AG04450 (cell line): ENCODE results near the gene RRP8. TPM values are rescaled to one million over a fixed set of nuclear protein-coding genes. Genes with fewer than 3 reads are reported as not detected.

Experiments used
- CTCF ChIA-PET: fragments of 300-600, 350-600 bp; formaldehyde crosslinking; extraction: SDS; loops from one replicate; lab custom pipeline; 2022; ENCODE audit warnings: antibody characterized with exemption, inconsistent platforms; lab: Charles Lee
- POLR2A ChIA-PET: fragments of 350-600 bp; formaldehyde crosslinking; extraction: SDS; loops from one replicate; lab custom pipeline; 2021; ENCODE audit warnings: antibody characterized with exemption, inconsistent platforms; lab: Yijun Ruan, JAX
- DNase-seq: peaks from one replicate; pipeline ENCODE4 v3.0.0-alpha.2; 2011; ENCODE audit warnings: low read depth, low spot score
- H3K27ac ChIP-seq: one replicate; pipeline ENCODE4 v1.5.1; 2012; ENCODE audit warnings: low read depth, low read length, control low read depth
- H3K27me3 ChIP-seq: one replicate; pipeline ENCODE4 v1.6.0; 2012; ENCODE audit warnings: low read length; ENCODE audit not compliant: control insufficient read depth, insufficient read depth
- H3K4me3 ChIP-seq: 2 replicates; pipeline ENCODE4 v1.5.1; 2011; ENCODE audit warnings: mild to moderate bottlenecking, low read depth, low read length, control low read depth
- H3K9me3 ChIP-seq: 2 replicates; pipeline ENCODE4 v1.5.1; 2012; ENCODE audit warnings: low read length; ENCODE audit not compliant: control insufficient read depth, insufficient read depth
- CTCF ChIP-seq: IDR thresholded peaks from 2 replicates; pipeline ENCODE4 v1.5.1; 2011; ENCODE audit warnings: low read depth, low read length, control low read depth, inconsistent platforms
- polyA minus RNA-seq: library from RNA; depleted of rRNA, polyadenylated mRNA; stranded (reverse); fragments of >200 nt; gene quantifications from 2 replicates; pipeline ENCODE4 v1.2.3, GENCODE V29; 2011; rRNA and poly(A)+ RNA removed
- polyA plus RNA-seq: library from polyadenylated mRNA; depleted of rRNA; stranded (reverse); fragments of >200 nt; gene quantifications from 2 replicates; pipeline ENCODE4 v1.2.3, GENCODE V29; 2011; rRNA removed

Gene RRP8
- polyA plus RNA-seq (13.7 and 16.3 TPM in 2 replicates), polyA minus RNA-seq (11.2 and 12.6 TPM in 2 replicates)

- H3K9me3 ChIP-seq: no peaks in the 10 kb centered on the region
- peak within 1 kb of the TSS; percentile 89 for H3K27ac ChIP-seq
- H3K27me3 ChIP-seq: no peaks in the 10 kb centered on the region
- peak; percentile 66 for DNase-seq
- peak; percentile 22; the same call in 1 of the 2 replicates for TF ChIP-seq CTCF
- peak within 1 kb of the TSS; percentile 99 for H3K4me3 ChIP-seq
- POLR2A ChIA-PET: interaction anchor here (0.6 to 1.4 kb wide), 9 partner anchors 10 to 1291 kb away, joined by 3 to 9 read pairs (median 5); partner anchors contain the start of genes MRPL17 and TPP1
- CTCF ChIA-PET: interaction anchor here (0.6 to 1.9 kb wide), 13 partner anchors 9 to 224 kb away, joined by 3 to 17 read pairs (median 6); partner anchors contain the start of genes MRPL17, TAF10 and TPP1
Measured at GRCh38 chr11:6603287-6604080, at the start of gene RRP8, which contains the start of gene ILK. Gene RRP8 (minus strand): TSS chr11:6603616. CDS start chr11:6603502, 114 bp downstream. Gene ILK (plus strand): TSS chr11:6603774. CDS start chr11:6604272, 498 bp downstream.

- ChIA-PET CTCF (no interaction called here), POLR2A (no interaction called here)
- peaks cover 16% of the 10 kb centered on the region for H3K27me3 ChIP-seq
- H3K27ac ChIP-seq: no peak overlapping the region
- H3K9me3 ChIP-seq: no peaks in the 10 kb centered on the region
- no peak for DNase-seq
- H3K4me3 ChIP-seq: no peak overlapping the region
- TF ChIP-seq CTCF: no peak
Measured at GRCh38 chr11:6653097-6653496, 49.7 kb upstream of the RRP8 start.

GRCh38 chr11:6652182-6652581 is 48.8 kb upstream of the RRP8 start:
- no peak overlapping the region for H3K27ac ChIP-seq
- CTCF ChIA-PET: interaction anchor here (0.7 to 1.4 kb wide), 2 partner anchors 16 to 31 kb away, joined by 3 read pairs; partner anchors contain the start of gene MRPL17
- DNase-seq: no peak
- no peak for TF ChIP-seq CTCF
- POLR2A ChIA-PET: no interaction called here
- H3K9me3 ChIP-seq: no peaks in the 10 kb centered on the region
- H3K27me3 ChIP-seq: peaks cover 16% of the 10 kb centered on the region
- no peak overlapping the region for H3K4me3 ChIP-seq

GRCh38 chr11:6650980-6651379 is 47.6 kb upstream of the RRP8 start:
- POLR2A ChIA-PET: no interaction called here
- no peak overlapping the region for H3K27ac ChIP-seq
- no peak for TF ChIP-seq CTCF
- CTCF ChIA-PET: interaction anchor here (1.4 kb wide), 1 partner anchor 17 kb away, joined by 3 read pairs; no protein-coding TSS in a partner anchor
- DNase-seq: no peak
- H3K4me3 ChIP-seq: no peak overlapping the region
- H3K27me3 ChIP-seq: peaks cover 16% of the 10 kb centered on the region
- no peaks in the 10 kb centered on the region for H3K9me3 ChIP-seq

GRCh38 chr11:6650104-6650503 is 46.7 kb upstream of the RRP8 start:
- no peak overlapping the region for H3K27ac ChIP-seq
- no peak for TF ChIP-seq CTCF
- H3K9me3 ChIP-seq: no peaks in the 10 kb centered on the region
- POLR2A ChIA-PET: no interaction called here
- no peak overlapping the region for H3K4me3 ChIP-seq
- H3K27me3 ChIP-seq: peaks cover 16% of the 10 kb centered on the region
- CTCF ChIA-PET: interaction anchor here (0.6 to 1.3 kb wide), 3 partner anchors 17 to 33 kb away, joined by 3 to 10 read pairs (median 3); partner anchors contain the start of gene MRPL17
- DNase-seq: no peak
